Neural progenitor cell (in vitro differentiated cells): ENCODE data around the gene PTAFR. TPM values are rescaled to one million over a fixed set of nuclear protein-coding genes. Genes with fewer than 3 reads are reported as not detected.
A peak's percentile ranks its signal among the peaks of the same experiment; 100 is the strongest.

Experiments used
- DNase-seq: peaks from one replicate; pipeline ENCODE4 v3.0.0-alpha.2; 2016; ENCODE audit warnings: low spot score
- H2AFZ ChIP-seq: fragments of 200-600 bp; sonication (generic); replicated peaks from 2 replicates; pipeline ENCODE4 v1.6.1; 2016; ENCODE audit warnings: antibody characterized with exemption
- H3F3A ChIP-seq: fragments of 200-600 bp; sonication (generic); 2 replicates; pipeline ENCODE4 v1.6.1; 2016; ENCODE audit warnings: antibody characterized with exemption, low read depth
- H3K27ac ChIP-seq: fragments of 200-600 bp; sonication (generic); 2 replicates; pipeline ENCODE4 v1.5.1; 2016; ENCODE audit warnings: mild to moderate bottlenecking
- H3K27me3 ChIP-seq: fragments of 200-600 bp; sonication (generic); 2 replicates; pipeline ENCODE4 v1.6.1; 2016; ENCODE audit warnings: mild to moderate bottlenecking, moderate library complexity
- H3K36me3 ChIP-seq: fragments of 200-600 bp; sonication (generic); 2 replicates; pipeline ENCODE4 v1.5.1; 2016
- H3K4me1 ChIP-seq: fragments of 200-600 bp; sonication (generic); 2 replicates; pipeline ENCODE4 v1.6.1; 2016; ENCODE audit warnings: mixed run types
- H3K4me2 ChIP-seq: fragments of 200-600 bp; sonication (generic); 2 replicates; pipeline ENCODE4 v1.6.1; 2016
- H3K4me3 ChIP-seq: fragments of 200-600 bp; sonication (generic); 2 replicates; pipeline ENCODE4 v1.5.1; 2016
- H3K79me2 ChIP-seq: fragments of 200-600 bp; sonication (generic); 2 replicates; pipeline ENCODE4 v1.6.1; 2016; ENCODE audit warnings: low read depth
- H3K9ac ChIP-seq: fragments of 200-600 bp; sonication (generic); 2 replicates; pipeline ENCODE4 v1.6.1; 2016
- H3K9me3 ChIP-seq: fragments of 200-600 bp; sonication (generic); 2 replicates; pipeline ENCODE4 v1.5.1; 2016; ENCODE audit warnings: low read depth
- H4K20me1 ChIP-seq: fragments of 200-600 bp; sonication (generic); 2 replicates; pipeline ENCODE4 v1.6.1; 2016; ENCODE audit warnings: low read depth
- H3K27ac Mint-ChIP-seq: 3 replicates; pipeline ENCODE4 v1.8.0; 2021; ENCODE audit warnings: mixed read lengths
- H3K27me3 Mint-ChIP-seq: 2 replicates; pipeline ENCODE4 v1.8.0; 2022; ENCODE audit warnings: low read depth, mild to moderate bottlenecking, inconsistent platforms, moderate library complexity, mixed read lengths; ENCODE audit not compliant: insufficient read depth
- H3K36me3 Mint-ChIP-seq: 3 replicates; pipeline ENCODE4 v1.8.0; 2021; ENCODE audit warnings: mixed read lengths
- H3K4me1 Mint-ChIP-seq: 3 replicates; pipeline ENCODE4 v1.8.0; 2021; ENCODE audit warnings: mixed read lengths
- H3K4me3 Mint-ChIP-seq: 3 replicates; pipeline ENCODE4 v1.8.0; 2021; ENCODE audit warnings: mild to moderate bottlenecking, moderate library complexity, mixed read lengths
- H3K9me3 Mint-ChIP-seq: 3 replicates; pipeline ENCODE4 v1.8.0; 2020; ENCODE audit warnings: mixed read lengths
- EZH2 ChIP-seq: fragments of 200-600 bp; sonication (generic); IDR thresholded peaks from 2 replicates; pipeline ENCODE4 v1.6.1; 2017; ENCODE audit warnings: antibody characterized with exemption, mild to moderate bottlenecking, moderate library complexity
- EZH2phosphoT487 ChIP-seq: fragments of 200-600 bp; sonication (generic); IDR thresholded peaks from 2 replicates; pipeline ENCODE4 v1.6.1; 2017; ENCODE audit warnings: antibody characterized with exemption
- total RNA-seq: library from RNA; depleted of rRNA; stranded (reverse); fragments of >200 nt; gene quantifications from 2 replicates; pipeline ENCODE4 v1.2.3, GENCODE V29; 2015; ENCODE audit warnings: low replicate concordance
- TF ChIP-seq, protein P1 (sequence below): fragments of 200-600 bp; sonication (generic); IDR thresholded peaks from 2 replicates; pipeline ENCODE4 v1.5.1; 2017; ENCODE audit warnings: antibody characterized with exemption, mild to moderate bottlenecking

Gene PTAFR
- total RNA-seq, 1 donor from 2014 or later, result not detected

GRCh38 chr1:28147264-28148094, 29.0 kb downstream of the PTAFR start:
- no peak overlapping the region for H3K9ac ChIP-seq
- H3K4me1 Mint-ChIP-seq, result peaks cover 5% of the 10 kb centered on the region
- H3K27me3 Mint-ChIP-seq, result peaks cover 8% of the 10 kb centered on the region
- no peaks in the 10 kb centered on the region for H3K79me2 ChIP-seq
- no peak overlapping the region for H3K27ac Mint-ChIP-seq
- H3K27me3 ChIP-seq, result no peaks in the 10 kb centered on the region
- peaks cover 9% of the 10 kb centered on the region for H3K4me1 ChIP-seq
- TF ChIP-seq EZH2 (no peak), EZH2phosphoT487 (no peak)
- TF ChIP-seq, protein P1, sequence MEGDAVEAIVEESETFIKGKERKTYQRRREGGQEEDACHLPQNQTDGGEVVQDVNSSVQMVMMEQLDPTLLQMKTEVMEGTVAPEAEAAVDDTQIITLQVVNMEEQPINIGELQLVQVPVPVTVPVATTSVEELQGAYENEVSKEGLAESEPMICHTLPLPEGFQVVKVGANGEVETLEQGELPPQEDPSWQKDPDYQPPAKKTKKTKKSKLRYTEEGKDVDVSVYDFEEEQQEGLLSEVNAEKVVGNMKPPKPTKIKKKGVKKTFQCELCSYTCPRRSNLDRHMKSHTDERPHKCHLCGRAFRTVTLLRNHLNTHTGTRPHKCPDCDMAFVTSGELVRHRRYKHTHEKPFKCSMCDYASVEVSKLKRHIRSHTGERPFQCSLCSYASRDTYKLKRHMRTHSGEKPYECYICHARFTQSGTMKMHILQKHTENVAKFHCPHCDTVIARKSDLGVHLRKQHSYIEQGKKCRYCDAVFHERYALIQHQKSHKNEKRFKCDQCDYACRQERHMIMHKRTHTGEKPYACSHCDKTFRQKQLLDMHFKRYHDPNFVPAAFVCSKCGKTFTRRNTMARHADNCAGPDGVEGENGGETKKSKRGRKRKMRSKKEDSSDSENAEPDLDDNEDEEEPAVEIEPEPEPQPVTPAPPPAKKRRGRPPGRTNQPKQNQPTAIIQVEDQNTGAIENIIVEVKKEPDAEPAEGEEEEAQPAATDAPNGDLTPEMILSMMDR, result no peak
- no peaks in the 10 kb centered on the region for H3K9me3 ChIP-seq
- no peaks in the 10 kb centered on the region for H3K9me3 Mint-ChIP-seq
- peak; percentile 34 for DNase-seq
- H2AFZ ChIP-seq, result peak overlapping the region; percentile 84
- H3F3A ChIP-seq, result no peaks in the 10 kb centered on the region
- peak overlapping the region; percentile 12 for H3K4me2 ChIP-seq
- H3K36me3 Mint-ChIP-seq, result no peaks in the 10 kb centered on the region
- no peaks in the 10 kb centered on the region for H4K20me1 ChIP-seq
- H3K4me3 ChIP-seq, result no peak overlapping the region
- no peak overlapping the region for H3K4me3 Mint-ChIP-seq
- H3K36me3 ChIP-seq, result no peaks in the 10 kb centered on the region
- H3K27ac ChIP-seq, result no peak overlapping the region

- DNase-seq, result no peak
- Histone ChIP-seq H3K9me3 (no peaks in the 10 kb centered on the region), H3K27me3 (no peaks in the 10 kb centered on the region), H3K4me2 (no peak overlapping the region), H2AFZ (no peak overlapping the region), H3K4me3 (no peak overlapping the region), H3K27ac (no peak overlapping the region), H3F3A (no peaks in the 10 kb centered on the region), H3K9ac (no peak overlapping the region), H4K20me1 (no peaks in the 10 kb centered on the region), H3K4me1 (peaks cover 9% of the 10 kb centered on the region), H3K79me2 (no peaks in the 10 kb centered on the region), H3K36me3 (no peaks in the 10 kb centered on the region)
- Mint-ChIP-seq H3K27ac (no peak overlapping the region), H3K4me3 (no peak overlapping the region), H3K36me3 (no peaks in the 10 kb centered on the region), H3K9me3 (no peaks in the 10 kb centered on the region), H3K27me3 (peaks cover 8% of the 10 kb centered on the region), H3K4me1 (peaks cover 5% of the 10 kb centered on the region)
- TF ChIP-seq EZH2, result no peak
- no peak for TF ChIP-seq EZH2phosphoT487
- TF ChIP-seq, protein P1, result no peak
These were observed 30.8 kb downstream of the PTAFR start for GRCh38 chr1:28145728-28146127.

DNA sequence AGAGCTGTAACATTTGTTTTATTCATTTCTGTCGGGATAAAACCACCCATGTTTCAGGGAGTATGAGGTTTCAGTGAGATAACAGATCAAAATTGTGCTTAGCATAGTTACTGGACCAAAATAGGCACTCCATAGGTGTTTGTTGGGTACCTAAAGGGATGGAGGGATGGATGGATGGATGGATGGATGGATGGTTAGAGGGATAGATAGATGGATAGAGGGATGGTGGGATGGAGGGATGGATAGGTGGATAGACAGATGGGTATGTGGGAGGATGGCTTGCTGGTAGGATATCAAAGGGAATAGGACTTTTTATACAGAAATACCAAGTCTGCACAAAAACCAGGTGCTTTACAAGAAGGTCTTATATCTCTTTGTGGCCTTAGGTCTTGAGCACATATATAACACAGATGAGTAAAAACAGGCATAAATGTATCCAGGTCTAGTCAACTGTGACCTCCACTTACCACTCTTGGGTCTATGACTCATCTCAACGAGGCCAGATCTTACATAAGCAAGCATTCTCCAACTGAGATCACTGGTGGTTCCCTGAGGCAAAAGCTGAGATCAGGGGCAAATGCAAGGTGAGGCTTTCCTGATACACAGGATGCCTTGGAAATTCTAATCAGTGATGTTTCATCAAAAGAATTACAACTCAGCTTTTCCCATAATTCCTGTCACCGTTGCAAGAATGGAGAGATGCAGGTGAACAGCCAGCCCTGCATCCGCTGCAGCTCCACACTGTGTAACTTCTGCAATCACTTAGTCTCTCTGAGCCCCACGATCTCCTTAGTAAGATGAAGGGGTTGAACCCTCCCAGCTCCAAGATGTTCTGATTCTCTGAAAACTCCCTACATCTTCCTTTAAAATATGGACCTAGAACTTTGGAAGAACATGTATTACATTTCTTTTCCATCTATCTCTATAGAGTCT, 32.0 kb downstream of the PTAFR start:
- Histone ChIP-seq H3K4me1 (peaks cover 9% of the 10 kb centered on the region), H3K4me3 (no peak overlapping the region), H3K36me3 (no peaks in the 10 kb centered on the region), H3K27ac (no peak overlapping the region), H3K79me2 (no peaks in the 10 kb centered on the region), H4K20me1 (no peaks in the 10 kb centered on the region), H3K9ac (no peak overlapping the region), H2AFZ (no peak overlapping the region), H3F3A (no peaks in the 10 kb centered on the region), H3K9me3 (no peaks in the 10 kb centered on the region), H3K4me2 (no peak overlapping the region), H3K27me3 (no peaks in the 10 kb centered on the region)
- no peak overlapping the region for H3K4me3 Mint-ChIP-seq
- H3K27me3 Mint-ChIP-seq, result peaks cover 6% of the 10 kb centered on the region
- H3K9me3 Mint-ChIP-seq, result no peaks in the 10 kb centered on the region
- H3K36me3 Mint-ChIP-seq, result no peaks in the 10 kb centered on the region
- DNase-seq, result no peak
- TF ChIP-seq EZH2phosphoT487 (no peak), EZH2 (no peak)
- TF ChIP-seq, protein P1, result no peak
- no peak overlapping the region for H3K27ac Mint-ChIP-seq
- H3K4me1 Mint-ChIP-seq, result peaks cover 5% of the 10 kb centered on the region
